PC-9 (cell line): ENCODE results near the gene STARD8.

Source experiments
- CTCF ChIP-seq: fragments of 200-600 bp; sonication (generic); conservative IDR thresholded peaks from 2 replicates; pipeline ENCODE4 v1.6.1; 2017; ENCODE audit warnings: mixed run types, antibody characterized with exemption, mild to moderate bottlenecking, moderate library complexity
- EZH2 ChIP-seq: fragments of 200-600 bp; sonication (generic); IDR thresholded peaks from 2 replicates; pipeline ENCODE4 v1.8.0; 2017; ENCODE audit warnings: antibody characterized with exemption, low read depth

DNA sequence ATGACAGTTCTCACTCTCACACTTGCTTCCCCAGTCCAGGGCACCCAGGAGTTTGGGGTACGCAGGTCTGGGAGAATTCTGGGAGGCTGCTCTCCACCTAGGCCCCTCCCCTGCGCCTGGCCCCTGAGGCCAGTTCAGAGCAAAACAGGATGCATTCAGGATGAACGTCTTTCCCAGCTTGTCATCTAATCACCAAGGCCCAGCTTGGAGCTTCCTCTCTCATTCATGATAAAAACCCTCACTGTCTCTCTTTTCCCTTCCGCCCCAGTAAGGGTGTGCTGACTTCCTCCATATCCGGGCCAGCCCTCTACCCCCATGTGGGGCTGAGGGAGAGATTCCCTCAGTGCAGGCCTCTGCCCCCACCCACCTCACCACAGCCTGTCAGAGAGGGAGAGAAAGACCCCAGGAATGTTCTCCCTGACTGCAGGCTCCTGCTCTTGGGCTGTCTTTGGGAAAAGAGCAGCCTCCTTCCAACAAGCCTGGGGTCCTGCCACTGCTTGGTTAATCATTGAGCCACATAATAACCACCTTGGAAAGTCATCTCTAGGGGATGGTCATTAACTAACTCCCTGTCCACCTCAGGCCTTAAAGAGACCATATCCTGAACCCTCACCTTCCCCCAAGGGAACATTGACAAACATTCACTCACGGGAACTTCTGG is 50.1 kb downstream of the STARD8 start:
- no peak for TF ChIP-seq CTCF
- no peak for TF ChIP-seq EZH2
